GM20000 (cell line): ENCODE measurements around the gene HSD11B1.

Experiments
- DNase-seq: peaks from one replicate; pipeline ENCODE4 v3.0.0; 2012; ENCODE audit warnings: low spot score
- TF ChIP-seq, protein P1 (sequence below): IDR thresholded peaks from 2 replicates; pipeline ENCODE4 v1.5.1; 2012; ENCODE audit warnings: mild to moderate bottlenecking, control low read depth; ENCODE audit errors: extremely low read depth, missing control alignments

The HSD11B1 gene

GRCh38 chr1:209727785-209728184, 23.1 kb downstream of the HSD11B1 start:
- TF ChIP-seq, protein P1, sequence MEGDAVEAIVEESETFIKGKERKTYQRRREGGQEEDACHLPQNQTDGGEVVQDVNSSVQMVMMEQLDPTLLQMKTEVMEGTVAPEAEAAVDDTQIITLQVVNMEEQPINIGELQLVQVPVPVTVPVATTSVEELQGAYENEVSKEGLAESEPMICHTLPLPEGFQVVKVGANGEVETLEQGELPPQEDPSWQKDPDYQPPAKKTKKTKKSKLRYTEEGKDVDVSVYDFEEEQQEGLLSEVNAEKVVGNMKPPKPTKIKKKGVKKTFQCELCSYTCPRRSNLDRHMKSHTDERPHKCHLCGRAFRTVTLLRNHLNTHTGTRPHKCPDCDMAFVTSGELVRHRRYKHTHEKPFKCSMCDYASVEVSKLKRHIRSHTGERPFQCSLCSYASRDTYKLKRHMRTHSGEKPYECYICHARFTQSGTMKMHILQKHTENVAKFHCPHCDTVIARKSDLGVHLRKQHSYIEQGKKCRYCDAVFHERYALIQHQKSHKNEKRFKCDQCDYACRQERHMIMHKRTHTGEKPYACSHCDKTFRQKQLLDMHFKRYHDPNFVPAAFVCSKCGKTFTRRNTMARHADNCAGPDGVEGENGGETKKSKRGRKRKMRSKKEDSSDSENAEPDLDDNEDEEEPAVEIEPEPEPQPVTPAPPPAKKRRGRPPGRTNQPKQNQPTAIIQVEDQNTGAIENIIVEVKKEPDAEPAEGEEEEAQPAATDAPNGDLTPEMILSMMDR: no peak
- DNase-seq: no peak

DNA sequence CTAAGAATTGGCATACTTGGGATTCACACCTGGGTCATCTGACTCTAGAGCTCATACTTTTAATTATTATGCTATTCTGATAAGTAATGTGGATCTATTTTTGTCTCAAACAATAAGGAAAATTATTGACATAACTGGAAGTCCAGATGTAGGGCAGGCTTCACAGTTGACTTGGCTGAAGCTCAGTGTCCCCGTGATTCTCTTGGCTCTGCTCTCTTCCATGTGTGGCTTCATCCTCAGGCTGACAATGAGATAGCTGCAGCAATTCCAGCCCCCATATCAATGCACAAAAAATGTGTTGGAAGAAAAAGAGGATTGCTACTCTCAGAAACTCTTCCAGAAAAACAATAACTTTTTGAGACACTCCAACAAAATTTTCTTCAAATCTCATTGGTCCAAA, 23.8 kb downstream of the HSD11B1 start:
- DNase-seq: no peak
- TF ChIP-seq, protein P1: no peak

- no peak for DNase-seq
- TF ChIP-seq, protein P1: no peak
Measured at GRCh38 chr1:209729436-209729835, 24.8 kb downstream of the HSD11B1 start.

- DNase-seq: no peak
Measured at GRCh38 chr1:209732725-209733124, 28.1 kb downstream of the HSD11B1 start.

GRCh38 chr1:209733409-209734192, 29.0 kb downstream of the HSD11B1 start:
- TF ChIP-seq, protein P1: no peak
- DNase-seq: no peak

More at GRCh38 chr1:209732725-209733124, 28.1 kb downstream of the HSD11B1 start:
- TF ChIP-seq, protein P1: no peak

DNA sequence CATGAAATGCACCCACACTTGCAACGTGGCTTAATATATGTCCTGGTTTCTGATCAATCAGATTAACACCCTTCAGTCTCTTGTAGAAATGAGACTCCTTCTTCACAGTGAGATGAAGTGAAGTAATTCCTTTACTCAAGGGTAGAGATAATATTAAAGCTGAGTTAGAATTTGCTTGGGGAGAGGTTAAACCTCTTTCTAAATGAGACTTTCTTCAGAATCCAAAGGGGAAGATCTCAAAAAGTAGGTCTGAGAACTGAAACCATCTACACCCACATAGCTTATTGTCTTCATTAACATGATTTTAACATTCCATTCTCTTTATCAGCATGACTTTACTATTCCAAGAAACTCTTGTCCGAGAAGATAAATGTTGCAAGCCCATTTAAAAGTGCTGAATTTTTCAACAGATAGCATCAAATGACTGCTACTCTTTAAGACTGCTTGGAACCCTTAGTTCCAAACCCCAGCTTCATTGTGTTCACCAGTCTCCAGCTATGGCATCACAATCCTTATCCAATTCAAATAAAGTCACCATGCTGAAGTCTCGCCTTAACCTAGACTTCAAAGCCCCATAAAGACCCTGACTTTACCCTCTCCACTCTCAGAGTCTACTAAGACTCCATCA, 32.0 kb downstream of the HSD11B1 start:
- DNase-seq: no peak
- TF ChIP-seq, protein P1: no peak

- DNase-seq: no peak
- TF ChIP-seq, protein P1: no peak
Measured at GRCh38 chr1:209737118-209737505, 32.5 kb downstream of the HSD11B1 start.
